Hypothalamus (tissue), 51 donors: Measurements from ENCODE around the gene GABRB3.
A peak's percentile ranks its signal among the peaks of the same experiment; 100 is the strongest.

Source experiments
- DNase-seq, 51 donors: peaks; one replicate each; lab custom pipeline; 2025; lab: John Stamatoyannopoulos, UW

The GABRB3 gene

DNA sequence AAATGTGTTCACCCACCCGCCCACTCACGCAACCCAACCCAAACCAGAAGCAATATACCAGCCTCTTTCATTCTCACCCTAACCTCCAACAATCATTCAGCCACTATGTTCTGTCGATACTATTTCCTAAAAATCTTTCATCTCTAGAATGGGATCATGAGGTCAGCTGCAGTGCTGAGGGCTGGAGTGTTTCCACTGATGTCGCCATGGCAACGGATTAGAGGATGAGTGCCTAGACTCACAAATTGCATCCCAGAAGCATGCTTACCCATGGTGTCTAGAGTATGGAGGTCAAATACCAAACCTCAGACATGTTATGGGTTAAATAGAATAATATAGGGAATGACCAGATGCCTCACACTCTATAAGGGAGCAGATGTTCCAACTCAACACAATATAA lies 138.5 kb downstream of the GABRB3 start:
- peak in 1 of 51 donors; percentile 17 for DNase-seq

DNA sequence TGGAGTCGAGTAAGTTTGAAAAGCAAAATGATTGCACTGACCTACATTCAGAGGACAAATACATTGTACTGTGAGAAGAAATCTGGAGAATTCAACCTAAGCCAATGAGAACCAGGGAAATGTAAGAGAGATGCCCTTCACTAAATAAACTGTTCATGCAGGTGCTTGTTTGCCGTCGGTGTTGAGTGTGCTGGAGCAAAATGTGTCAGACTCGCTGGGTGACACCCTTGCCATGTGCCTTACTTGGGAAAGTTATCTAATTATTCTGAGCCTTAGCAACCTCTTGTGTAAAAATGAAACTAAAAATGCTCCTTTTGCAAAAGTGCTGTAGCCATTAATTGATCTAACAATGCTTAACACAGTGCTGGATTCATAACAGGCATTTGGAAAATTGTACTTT lies 140.4 kb downstream of the GABRB3 start:
- peak in 1 of 51 donors; percentile 36 for DNase-seq

DNA sequence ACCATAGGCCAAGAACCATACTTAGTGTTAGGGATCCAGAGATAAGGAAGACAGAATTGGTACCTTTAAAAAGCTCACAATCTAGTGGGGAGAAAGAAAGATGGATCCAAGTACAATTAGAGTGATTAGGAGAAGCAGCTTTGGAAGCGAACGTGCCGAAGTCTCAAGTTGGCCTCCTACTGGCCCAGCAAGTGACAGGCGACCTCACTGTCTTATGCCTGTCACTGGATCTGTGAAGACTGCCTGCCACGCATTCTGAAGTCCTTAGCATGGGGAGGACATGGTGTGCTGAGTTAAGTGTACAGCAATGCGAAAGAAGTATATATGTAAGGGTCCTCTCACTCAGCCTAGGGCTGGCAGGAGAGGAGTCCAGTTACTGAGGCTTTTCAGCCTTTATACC lies 141.0 kb downstream of the GABRB3 start:
- no peak for DNase-seq

GRCh38 chr15:26630857-26631256 lies 142.0 kb downstream of the GABRB3 start:
- no peak for DNase-seq

DNA sequence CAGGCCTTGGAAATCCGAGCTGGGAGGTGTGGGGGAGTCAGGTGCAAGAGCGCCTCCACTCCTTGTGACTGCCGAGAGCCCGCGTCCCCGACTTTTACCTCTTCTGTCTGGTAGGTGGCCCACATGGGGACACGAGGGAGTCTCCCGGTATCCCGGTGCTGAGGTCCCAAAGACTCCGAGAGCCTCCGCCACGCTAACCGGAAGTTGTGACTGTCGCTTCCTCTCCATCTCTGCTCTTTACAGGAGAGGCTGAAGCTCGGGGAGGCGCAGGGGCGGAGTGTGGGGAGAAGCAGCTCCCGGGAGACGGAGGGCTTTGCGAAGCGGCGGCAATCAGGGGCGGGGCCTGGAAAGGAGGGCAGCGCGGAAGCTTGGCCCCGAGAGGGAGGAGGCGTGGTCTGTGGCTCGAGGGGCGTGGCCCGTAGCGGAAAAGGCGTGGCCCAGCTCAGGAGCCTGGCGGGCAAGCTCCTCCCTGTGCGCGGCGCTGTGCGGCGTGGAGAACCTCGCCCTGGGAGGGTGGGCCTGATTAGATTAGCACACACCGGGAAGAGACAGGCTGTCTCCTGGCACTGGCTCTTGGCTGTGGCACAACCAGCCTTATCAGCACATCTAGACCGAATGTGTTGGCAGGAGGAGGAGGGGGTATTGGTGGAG lies 143.9 kb downstream of the GABRB3 start:
- peak in 23 of 51 donors; percentile 12 to 73 (median 18) for DNase-seq

DNA sequence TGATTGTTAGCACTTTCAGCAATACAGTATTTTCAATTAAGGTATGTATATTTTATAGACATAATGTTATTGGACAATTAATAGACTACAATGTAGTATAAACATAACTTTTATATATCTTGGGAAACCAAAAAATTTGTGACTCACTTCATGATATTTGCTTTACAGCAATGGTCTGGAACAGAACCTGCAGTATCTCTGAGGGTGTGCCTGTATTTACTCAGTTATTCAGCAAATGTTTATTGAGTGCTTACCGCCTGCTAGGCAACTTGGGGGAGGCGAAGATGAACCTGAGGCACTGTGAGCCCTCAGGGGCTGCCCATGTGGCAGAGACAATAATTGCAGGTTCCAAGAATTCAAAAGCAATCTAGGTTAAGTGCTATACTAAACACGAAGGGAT lies 144.8 kb downstream of the GABRB3 start:
- DNase-seq, result no peak

GRCh38 chr15:26624128-26624527 lies 148.7 kb downstream of the GABRB3 start:
- no peak for DNase-seq

DNA sequence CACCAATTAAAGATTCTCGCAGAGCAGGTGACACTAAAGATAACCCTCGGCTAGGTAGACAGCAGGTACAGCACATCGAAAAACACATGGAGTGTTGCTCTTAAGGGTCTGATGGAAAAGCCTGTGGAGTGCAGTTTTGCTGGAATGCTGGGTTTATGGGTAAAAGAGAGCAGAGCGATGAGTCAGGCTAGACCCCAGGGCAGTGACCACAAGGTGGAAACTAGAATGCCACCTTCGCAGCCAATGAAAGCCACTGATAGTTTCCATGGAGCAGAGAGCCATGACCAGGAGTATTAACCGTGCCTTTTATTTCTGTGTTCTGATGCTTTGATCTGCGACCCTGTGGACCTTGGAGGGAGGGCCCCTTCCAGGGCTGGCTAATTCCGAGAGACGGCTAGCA lies 149.8 kb downstream of the GABRB3 start:
- no peak for DNase-seq

DNA sequence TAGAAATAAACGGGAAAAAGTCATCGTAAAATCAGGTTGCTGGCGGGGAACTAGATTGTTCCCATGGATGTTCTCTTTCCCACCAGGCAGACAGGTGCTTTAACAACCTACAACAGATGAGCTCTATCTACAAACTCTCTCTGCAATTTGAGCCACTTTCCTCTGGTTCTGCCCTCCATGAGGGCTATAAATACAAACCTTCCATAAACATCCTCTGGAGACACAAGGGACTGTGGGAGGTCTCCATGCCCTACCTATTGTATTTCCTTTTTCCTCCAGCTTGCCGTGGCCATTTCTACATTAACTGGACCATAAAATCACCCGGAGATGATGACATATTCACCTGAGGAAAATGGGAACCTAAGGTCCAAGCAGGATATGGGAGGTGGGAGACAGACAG lies 151.1 kb downstream of the GABRB3 start:
- no peak for DNase-seq

DNA sequence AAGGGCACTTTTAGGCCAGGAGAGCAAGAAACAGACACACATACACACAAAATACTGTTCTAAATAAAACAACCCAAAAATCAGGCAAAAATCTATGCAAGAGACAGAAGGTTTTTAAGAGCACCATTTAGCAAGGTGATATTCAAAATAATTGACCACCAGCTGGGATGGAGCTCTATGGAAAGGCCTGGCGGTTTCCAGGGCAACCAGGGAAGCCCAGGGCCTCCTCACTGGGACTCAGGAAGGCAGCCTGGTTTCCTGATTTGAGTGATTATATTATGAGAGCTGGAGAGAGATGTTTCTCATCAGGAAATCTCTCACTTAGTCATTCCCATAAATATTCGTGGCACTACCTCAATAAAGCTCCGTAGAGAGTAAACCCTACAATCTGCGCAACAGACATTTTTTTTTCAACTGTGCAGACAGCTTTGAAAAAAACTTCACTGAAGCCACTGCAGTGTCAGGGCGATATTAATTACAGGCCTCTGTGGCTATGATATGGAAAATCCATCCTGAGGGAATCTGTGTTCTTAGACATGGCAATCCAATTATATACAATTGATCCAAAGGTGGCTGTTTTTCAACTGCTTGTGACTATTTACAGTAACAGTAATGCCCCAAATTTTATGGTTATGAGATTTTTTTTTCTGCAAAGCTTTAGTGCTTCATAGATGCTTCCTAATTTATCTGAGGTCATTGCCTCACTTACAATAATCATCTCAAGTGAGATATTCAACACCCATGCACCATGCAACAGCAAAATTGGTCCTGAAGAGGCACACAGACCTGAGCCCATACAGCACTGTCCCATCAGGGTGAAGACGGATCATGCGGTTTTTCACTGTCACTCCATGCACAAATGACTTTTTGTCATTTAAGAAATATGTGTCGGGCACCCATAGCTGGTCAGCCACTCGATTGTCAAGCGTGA lies 152.1 kb downstream of the GABRB3 start:
- DNase-seq, result no peak

DNA sequence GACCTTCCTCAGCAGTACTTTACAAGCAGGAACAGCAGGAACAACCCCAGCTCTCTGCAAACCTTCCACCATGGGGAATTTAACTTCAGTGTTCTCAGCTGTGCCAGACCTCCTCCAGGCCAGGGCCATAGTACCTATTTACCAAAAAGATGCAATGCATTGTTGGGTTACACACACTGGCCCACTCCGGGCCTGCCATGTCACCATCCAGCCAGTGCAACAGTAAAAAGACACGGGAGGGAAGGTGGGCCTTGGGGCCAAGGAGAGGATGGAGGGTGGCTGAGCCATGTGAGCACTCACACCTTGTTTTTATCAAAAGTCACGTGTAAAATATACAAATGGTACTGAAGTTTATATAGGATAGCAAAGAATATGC lies 157.0 kb downstream of the GABRB3 start:
- DNase-seq, result no peak

DNA sequence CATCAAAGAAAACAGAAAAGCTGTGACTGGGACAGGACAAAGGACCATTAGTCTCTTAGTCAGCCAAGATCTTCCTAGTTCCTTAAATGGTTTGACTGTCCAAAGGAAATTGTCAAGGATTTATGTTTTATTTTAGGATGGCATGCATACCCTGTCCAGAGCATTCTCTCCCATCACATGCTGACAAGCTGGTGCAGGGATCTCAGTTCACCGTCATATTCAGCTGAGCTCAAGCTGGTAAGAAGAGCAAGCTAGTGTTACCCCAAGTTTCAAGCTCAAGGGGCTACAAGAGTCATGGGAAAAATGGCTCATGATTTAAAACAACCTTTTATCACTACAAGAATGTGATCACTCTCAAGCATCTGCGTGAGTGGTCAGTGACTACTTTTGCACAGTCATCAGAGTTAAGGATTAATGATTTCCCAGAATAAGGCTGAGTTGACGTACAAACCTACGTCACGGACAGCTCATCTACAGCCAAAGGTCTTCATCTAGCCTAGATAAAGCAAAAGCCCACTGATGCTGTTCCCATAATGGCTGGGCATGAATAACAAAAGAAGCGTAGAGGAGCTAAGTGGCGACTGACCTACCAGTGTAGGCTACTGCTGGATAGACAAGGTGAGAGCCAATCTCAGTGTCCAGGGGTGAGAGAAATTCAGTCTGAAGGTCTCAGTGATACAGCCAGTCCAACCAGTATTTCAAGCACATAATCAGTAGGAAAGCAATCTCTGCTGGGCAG lies 157.5 kb downstream of the GABRB3 start:
- no peak for DNase-seq

GRCh38 chr15:26614734-26615133 lies 158.1 kb downstream of the GABRB3 start:
- DNase-seq, result no peak

- no peak for DNase-seq
Measured at GRCh38 chr15:26598704-26599103, 174.2 kb downstream of the GABRB3 start.

DNA sequence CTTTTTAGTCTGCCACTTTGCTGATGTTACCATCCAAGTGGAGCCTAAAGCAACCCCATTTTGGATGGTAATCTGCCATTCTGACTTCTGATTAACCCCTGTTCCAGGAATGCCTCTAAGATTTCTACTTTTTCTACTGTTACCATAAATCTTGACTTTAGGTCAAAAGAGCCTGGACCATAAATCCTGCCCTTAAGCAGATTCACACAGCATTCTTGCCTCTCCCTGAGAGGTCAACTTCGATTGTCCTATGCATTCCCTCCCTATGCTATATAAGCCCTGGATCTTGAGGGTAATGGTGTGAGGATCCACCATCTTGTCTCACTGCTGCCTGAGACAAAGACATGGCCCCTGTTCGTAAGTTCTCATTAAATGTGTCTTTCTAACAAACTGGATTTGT lies 177.3 kb downstream of the GABRB3 start:
- DNase-seq, result no peak

GRCh38 chr15:26590676-26591075 lies 182.2 kb downstream of the GABRB3 start:
- DNase-seq, result peak in 10 of 51 donors; percentile 0 to 14 (median 6)

DNA sequence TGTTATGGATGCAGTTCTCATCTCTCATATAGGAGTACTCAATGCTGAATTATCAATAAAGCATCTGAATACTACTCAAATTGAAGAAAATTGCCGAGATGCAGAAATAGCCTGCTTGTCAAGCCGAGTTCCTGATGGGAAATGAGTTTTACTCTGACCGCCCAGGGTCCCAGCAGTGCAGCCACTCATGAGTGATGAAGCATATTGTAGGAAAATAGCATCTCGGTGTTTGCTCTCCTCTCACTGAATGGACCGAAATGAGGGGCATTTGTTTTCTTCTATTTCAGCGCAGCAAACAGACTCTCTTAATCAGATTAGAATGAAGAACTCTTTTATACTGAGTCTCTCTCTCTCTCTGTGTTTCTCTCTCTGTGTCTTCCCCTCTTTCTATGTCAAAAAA lies 190.0 kb downstream of the GABRB3 start:
- no peak for DNase-seq

DNA sequence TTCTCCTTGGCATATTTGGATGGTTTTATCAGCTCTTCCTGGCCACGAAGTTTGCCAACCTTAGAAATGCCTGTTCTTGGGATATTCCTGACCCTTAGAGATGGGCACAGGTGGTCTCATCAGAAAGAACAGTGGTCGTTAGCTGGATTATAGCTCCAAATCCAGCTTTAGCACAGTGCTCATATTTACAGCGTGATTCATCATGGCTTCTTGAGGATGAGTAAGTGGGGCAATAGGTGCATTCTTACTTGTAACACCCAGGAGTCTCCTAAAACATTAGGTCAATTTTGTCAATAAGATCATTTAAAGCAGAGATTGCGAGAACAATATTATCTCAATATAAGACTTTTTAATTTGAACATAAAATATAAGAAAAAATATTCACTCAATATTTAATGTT lies 191.9 kb downstream of the GABRB3 start:
- DNase-seq, result no peak

DNA sequence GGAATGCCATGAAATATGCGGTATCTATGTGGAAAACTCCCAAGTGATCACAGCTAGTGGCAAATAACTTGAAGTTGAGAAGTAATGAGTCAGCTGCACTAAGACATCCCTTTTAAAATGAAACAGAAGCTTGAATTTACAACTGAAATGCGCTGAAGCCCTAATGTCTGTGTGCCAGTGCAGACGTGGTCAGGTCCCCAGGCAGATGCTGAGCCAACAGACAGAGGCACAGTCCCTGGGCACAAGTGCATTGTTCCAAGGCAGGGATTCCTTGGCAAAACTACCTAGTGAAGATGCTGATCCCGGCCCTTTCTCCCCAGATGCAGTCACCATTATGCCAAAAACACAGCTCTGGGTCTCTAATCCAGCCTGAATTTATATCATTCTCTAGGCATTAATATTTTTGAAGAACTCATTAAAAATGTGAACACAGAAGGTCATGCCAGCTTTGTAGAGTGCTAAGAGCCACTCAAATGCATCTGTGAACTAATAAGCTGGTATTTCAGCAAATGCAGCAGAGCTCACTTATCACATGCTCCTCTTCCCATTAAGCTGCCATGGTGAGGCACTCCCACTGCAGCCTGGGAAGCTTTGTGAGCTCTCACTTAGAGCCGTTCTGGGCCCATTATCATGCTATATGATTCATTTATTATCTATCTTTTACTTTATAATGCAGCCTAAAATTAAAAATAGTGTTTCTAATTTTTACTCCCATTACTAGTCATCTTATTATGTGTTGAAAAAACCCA lies 200.1 kb downstream of the GABRB3 start:
- DNase-seq, result peak in 2 of 51 donors; percentile 12 to 31

GRCh38 chr15:26571346-26571745 lies 201.5 kb downstream of the GABRB3 start:
- DNase-seq, result no peak

- no peak for DNase-seq
Measured at GRCh38 chr15:26565542-26565941, 207.3 kb downstream of the GABRB3 start.
